HG02759 (cell line): Measurements from ENCODE around the gene RAB3B.
"Not testable (repeated sequence)": the region's sequence is repeated elsewhere in the genome, so short reads cannot be mapped to it uniquely, and the experiment has no call there.

Experiments used
- ATAC-seq: cut with Tn5 transposase; IDR thresholded peaks from one replicate; pipeline ENCODE4 v1.9.1; 2021; ENCODE audit warnings: mild to moderate bottlenecking, moderate library complexity; ENCODE audit not compliant: unreplicated experiment

Gene RAB3B

DNA sequence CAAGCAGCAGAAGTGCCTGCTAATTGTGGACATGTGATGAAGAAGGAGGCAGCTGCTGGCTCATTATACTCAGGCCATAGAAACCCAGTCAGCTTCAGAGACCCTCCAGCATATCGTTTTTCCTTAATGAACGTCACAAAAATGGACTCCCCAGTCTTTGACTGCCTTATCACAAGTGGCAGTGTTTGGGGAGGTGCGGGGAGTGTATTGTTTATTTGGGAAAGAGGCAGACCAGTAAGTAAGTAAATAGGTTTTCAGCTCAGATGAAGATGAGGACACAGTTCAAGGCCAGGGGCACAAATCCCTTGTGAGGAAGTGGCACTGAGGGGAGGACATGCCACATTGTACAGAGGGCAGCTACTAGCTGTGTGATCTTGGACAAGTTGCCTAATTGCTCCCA lies 68.5 kb downstream of the RAB3B start:
- no peak for ATAC-seq

DNA sequence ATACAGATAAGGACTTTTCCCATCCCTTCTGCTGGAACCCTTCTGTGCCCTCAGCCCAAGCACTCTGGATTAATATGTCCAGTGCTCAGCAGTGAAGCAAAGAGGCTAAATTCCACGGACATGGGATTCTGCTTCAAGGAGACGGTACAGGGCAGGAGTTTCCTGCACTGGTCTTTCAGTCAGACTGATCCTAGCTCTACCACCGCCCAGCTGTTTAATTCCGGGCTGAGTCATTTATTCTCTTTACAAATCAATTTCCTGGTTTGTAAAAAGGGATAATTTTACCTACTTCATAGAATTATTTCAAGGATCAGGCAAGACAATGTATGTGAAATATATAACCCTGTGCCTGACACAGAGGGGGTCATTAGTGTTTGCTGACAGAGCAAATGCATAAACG lies 70.4 kb downstream of the RAB3B start:
- no peak for ATAC-seq

DNA sequence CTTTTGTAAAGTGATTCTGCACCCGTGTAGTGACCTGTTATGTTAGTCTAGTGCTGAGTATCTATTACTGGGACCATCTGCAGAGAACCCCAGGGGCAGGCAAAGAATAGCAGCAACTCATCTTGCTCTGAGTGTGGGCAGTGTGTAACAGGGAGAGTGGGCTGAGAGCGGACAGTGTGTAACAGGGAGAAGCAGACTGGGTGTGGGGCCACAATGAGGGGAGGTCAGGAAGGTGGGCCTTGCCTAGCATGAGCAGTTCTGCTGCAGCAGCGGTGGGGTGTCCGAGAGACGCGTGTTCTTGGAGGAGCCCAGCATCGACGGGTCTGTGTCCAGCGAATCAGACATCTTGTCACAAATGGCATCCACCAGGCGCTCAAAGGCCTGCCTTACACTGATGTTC lies 70.8 kb downstream of the RAB3B start:
- no peak for ATAC-seq

DNA sequence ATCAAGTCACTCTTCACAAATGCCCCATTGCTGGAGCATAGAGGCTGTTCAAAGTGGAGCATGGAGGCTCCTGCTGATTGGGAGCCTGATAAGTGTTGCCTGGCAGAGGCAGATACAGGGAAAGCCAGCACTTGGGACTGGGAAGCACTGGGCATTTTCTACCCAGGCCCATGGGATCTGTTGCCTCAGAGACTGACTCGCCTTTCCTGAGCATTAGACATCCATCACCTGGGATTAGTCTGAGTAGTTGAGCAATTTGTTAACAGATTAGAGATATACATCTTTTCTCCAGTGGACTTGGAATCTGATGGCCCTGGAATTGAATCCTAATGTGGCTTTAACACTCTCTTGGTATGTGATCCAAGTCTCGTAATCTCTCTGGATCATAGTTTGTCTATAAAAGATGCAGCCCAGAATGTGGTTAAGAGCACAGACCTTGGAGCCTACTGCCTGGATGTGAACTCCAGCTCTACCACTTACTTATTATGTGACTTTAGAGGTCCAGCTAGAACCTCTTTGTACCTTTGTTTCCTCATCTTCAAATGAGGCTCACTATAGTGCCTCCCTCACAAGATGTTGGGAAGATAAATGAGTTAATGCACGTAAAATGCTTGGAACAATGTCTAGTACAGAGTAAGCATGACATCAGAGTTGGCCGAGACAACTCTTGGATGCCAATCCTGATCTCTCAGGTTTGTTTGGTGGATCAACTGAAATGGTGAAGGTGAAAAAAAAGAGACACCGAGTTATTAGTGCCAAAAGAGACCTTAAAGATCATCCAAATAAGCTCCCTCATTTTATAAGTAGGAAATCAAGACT lies 73.7 kb downstream of the RAB3B start:
- ATAC-seq, result no peak

DNA sequence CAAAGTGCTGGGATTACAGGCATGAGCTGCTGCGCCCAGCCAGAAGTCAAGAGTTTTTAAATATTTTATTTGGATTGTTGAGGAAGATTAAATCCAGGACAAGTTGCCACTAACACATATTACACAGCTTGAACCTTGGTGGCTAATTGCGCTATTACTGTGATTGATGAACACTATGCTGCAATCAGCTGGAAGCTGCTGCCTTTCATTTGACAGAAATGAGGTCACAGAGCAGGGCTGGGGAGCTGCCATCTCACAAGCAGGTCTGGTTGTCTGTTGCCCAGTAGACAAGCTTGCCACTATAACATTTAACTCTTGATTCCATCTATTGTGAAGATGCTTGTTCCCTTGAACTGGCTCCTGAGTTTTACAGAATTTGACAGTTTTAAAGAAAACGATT lies 74.5 kb downstream of the RAB3B start:
- ATAC-seq, result no peak

DNA sequence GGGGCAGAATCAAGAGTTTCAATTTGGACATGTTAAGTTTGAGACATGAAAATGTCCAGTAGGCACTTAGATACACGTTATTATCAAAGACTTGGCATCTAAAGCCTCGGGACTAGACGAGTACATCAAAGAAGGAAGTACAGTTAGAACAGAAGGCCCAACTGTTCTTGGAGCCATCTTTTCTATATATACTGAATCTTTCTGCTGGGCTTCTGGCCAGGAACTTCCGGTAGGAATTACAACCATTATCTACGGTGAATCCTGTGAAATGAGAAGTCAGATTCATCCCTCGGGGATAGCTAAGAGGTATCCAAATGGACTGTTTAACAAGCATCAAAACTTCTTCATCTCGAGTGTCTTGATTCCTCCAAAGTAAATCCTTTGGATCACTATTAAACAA lies 77.6 kb downstream of the RAB3B start:
- no peak for ATAC-seq

DNA sequence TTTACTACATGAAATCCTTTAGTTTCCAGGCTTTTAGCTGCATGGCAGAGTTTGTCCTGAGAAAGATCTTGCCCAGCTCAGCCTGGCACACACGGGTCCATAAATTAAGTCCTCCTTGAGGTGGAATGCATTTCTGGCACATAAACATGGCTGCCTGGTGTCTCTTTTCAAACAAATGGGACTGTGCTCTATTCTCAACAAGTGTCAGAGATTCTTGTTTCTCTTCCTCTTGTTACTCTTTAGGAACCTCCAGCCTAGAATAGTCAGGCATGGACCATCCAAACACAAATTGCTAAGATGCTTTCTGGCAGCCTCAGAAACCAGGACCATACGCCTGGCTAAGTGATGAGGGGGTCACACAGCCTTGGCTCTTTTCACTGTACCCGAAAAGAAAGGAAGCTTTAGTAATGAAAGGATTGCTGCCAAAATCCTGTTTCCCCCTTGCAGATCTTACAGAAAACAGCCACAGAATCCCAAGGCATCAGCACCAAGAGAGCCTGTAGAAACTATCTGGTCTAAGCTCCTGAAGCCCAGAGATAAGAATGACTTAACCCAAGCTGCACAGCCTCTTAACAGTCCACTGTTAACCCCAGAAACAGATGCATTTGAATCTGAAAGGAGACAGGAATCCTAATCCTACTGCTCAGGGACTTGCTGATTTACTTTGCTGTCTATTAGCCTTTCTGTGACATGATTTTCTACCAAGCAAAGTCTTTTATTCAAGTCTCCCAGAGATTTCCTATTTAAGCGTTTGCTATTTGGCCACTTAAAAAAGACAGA lies 80.1 kb downstream of the RAB3B start:
- ATAC-seq, result no peak

DNA sequence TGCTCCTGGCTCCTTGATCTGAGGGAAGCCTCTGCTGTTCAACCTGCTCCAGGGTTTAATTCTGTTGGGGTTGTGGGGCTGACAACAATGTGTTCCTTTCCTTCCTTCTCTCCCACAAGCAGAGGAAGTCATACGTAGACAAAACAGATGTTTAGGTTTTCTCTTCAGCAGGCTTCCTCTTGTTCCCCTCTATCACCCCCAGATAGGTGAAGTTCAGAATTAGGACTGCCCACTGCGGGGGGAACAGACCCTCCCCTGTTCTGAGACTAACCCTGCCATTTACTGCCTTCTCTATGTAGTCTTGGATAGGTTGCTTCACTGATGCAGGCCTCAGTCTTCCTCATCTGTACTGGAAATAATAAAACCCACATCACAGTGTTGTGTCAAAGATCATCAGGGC lies 82.0 kb downstream of the RAB3B start:
- no peak for ATAC-seq

DNA sequence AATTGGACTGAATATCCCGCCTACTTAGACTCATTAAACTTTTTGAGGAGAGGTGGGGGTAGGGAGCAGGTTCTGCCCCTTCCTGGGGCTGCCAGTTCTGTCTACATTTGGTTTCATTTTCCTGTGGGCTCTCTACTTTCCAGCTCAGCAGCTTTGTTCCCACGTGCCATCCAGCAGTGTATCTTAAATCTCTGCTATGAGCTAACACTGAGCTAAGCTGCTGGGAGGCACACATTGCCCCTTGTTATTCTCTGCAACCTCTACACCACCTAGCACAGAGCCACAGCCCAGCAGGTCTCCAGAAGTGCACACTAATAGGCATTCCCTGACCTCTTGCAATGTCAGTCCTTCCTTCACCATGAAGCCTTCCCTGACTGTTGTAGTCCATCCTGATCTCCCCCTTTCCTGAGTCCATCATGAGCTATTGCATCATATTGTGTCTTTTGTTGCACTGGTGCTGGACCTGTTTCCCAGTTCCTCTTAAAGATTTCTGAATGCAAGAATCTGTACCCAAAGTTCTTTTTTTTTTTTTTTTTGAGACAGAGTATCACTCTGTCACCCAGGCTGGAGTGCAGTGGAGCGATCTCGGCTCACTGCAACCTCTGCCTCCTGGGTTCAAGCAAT lies 83.3 kb downstream of the RAB3B start:
- no peak for ATAC-seq

DNA sequence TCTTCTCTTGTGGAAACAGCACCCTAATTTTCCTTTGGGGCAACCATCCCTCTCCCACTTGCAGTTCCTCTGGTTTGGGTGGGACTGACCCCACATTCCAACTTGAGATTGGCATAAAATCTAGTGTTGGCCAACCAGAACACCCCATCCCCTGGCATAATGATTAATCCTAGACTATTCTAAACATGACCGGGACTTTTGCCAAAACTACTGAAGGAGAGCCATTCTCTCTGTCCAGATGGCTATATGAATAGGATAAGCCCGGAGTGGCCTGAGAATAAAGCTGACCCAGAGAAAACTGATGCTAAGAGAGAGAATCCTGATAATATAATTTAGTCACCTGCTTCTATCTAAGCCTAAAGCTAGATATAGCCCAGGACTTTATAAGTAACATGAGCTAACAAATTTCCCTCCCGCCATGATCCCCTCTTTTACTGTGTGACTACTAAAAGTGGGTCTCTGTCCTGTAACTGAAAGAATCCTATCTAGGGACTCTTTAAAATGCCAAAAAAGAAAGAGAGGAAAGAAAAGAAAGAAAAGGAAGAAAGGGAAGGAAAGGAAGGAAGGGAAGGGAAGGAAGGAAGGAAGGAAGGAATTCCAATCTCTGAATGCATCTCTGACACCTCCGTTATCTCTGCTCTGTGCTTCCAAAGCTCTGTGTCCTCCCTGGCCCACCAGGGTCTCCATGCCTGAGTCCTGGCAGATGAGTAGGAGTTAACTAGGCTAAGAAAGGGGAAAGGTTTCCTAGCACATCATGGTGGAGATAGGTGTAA lies 84.0 kb downstream of the RAB3B start:
- ATAC-seq, result no peak

DNA sequence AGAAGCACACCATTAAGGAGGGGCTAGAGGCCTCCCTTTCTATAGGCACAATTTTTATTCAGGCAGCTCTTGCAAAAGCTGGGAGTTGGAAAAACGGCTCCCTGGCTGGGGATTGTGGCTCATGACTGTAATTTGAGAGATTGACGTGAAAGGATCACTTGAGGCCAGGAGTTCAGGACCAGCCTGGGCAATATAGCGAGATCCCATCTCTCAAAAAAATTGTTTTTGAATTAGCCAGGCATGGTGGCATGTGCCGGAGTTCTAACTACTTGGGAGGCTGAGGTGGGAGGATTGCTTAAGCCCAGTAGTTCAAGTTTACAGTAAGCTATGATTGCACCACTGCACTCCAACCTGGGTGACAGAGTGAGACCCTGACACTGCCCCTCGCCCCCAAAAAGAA lies 88.0 kb downstream of the RAB3B start:
- no peak for ATAC-seq

DNA sequence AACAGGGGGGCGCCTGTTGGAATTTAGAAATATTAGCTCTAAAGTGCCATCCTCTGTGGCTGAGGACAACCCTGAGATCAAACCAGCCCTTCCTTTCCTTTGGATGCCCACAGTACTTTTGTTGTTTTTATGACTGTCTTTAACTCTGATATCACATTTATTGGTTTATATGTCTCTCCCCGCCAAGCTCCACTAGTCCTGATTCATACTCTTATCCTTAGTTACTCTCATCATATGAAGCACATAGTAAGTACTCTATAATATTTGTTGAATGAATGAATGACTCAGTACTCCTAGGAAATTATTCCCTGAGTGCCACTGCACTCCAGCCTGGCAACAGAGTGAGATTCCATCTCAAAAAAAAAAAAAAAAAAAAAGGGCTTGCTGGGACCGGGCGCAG lies 89.3 kb downstream of the RAB3B start:
- ATAC-seq, result no peak

DNA sequence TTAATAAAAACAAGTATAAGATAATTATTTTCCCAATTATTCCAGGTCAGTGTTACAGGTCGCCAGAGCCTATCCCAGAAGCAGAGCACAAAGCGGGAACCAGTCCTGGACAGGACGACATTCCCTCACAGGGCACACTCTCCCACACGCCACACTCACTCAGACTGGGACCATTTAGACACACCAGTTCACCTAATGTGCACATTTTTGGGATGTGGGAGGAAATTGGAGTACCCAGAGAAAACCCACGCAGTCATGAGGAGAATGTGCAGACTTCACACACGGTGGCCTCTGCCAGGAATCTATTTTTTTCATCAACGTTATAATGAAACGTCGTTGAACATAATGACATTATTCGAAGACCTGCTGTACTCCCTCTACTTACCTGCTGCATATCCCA lies 91.5 kb downstream of the RAB3B start:
- no peak for ATAC-seq

DNA sequence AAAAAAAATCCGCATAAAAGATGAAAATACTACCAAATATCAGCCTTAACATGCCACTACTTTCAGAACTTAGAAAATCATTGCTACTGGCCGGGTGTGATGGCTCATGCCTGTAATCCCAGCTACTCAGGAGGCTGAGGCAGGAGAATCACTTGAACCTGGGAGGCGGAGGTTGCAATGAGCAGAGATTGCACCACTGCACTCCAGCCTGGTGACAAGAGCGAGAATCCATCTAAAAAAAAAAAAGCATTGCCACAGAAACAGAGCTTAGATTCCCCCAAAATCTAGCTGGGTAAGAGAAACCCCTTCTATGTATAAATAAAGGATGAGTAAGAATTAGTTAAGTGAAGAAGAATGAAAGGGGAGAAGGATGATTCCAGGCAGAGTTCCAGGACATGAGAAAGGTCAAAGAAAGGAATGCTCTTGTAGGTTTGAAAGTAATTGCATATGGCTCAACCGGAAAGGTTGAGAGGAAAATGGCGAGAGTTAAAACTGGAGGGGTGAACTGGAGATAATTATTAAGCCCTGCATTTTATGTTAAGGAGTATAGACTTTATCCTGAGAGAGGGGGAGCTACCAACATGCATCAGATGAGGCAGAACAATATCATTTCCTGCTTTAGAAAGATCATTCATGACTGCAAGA lies 92.3 kb downstream of the RAB3B start:
- ATAC-seq, result no peak

DNA sequence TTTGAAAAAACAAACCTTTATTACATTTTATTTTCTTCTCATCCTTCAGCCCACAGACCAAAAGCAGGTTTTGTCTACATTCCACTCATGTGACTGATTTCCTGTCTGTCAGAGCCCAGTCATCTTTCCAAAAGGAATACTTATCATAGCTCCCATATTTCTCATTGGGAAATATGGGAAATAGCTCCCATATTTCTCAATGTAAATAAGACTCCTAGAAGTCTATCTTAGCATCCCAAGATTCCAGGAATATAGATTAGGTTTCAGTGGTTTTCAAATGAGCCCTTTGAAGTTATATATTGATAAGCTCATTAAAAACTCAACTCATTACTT lies 92.8 kb downstream of the RAB3B start:
- no peak for ATAC-seq

DNA sequence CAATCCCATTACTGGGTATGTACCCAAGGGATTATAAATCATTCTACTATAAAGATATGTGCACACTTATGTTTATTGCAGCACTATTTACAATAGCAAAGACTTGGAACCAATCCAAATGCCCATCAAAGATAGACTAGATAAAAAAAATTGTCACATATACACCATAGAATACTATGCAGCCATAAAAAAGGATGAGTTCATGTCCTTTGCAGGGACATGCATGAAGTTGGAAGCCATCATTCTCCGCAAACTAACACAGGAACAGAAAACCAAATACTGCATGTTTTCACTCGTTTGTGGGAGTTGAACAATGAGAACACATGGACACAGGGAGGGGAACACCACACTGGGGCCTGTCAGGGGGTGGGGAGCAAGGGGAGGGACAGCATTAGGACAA lies 95.8 kb downstream of the RAB3B start:
- ATAC-seq, result not testable (repeated sequence)

DNA sequence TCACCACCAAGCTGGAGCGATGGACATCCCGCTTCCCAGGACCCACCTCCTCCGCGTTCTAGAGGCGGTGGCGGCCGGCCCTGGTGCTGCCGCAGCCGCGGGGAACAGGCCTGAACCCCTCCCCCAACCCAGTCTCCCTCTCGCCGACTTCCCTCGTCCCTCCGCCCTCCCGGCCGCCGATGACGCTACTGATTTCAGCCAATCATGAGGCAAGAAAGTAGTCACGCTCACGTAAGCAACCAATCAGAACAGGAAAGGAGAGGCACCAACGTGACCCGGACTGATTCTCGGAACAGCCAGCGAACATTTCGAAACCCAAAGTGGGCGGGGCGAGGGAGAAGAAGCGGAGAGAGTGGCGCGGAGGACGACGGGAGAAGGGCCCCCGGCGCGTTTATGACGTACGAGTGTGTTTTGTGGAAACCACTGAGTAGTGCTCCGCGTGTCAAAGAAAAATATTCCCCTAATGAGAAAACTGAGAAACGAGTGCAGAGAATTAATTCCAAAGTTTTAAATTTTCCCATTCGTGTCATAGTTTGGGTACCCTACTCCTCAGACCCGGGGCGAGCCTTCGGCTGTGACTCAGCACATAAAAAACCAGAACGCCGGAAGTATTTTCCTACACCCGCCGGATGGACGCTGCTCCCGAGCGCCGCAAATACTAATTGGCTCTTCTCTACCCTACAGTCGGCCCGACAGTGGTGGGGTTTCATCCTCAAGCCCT lies 111.7 kb downstream of the RAB3B start, which contains the start of gene NRDC:
NRDC (minus strand) TSS at position 112 of the 721 bp plus-strand sequence. CDS start 112 bp downstream, outside the sequence.
- peak; percentile 94 for ATAC-seq

DNA sequence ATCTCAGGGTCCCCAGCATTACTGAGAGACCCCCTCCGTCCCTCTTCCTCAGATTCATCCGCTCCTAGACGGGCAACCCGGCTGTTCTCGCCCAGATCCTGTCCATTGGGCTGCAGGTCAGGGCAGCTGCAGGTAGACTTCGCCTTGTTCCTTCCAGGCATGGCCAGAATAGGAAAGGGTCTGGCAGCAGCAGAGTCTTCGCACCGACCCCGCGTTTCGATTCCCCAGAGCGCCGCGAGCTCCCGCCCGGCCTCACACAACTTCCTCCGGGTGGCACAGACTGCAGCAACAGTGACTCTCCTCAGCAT lies 112.2 kb downstream of the RAB3B start:
- no peak for ATAC-seq

DNA sequence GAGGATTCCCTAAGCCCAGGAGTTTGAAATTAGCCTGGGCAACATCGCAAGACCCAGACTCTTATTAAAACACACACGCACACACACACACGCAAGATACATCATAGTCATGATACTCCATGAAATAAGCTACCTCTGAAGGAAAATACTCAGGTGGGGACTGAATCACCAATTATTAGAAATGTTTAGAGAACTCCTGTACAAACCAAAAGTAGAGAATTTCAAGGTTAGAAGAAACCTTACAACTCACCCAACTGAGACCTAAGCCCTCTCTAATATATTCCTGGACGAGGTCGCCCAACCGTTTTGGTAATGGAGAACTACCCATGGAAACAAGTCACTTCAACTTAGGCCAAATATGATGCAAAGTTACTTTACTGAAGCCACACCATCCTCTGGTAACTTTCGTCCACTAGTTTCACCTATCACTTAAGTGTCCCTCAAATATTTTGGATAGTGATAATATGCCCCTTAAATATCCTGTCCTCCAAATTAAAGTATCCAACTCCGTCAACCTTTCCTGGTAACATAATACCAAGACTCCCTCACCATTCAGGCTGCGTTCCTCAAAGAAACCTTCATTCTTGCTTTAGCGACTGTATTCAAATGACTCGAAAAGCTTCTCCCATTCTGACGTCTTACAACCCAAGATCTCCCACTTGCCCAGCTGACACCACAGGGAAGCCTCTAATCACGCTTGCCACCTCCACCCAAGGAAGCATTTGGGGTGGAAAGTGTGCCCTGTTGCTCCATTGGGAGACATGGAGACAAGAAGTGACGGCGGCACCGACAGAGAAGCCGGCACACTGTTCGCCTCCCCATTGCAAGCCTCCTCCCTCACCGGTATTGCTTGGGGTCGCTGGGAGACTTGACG lies 112.8 kb downstream of the RAB3B start:
- peak; percentile 4 for ATAC-seq
